Panc1 (cell line): ENCODE measurements around the gene PAFAH1B1. TPM values are rescaled to one million over a fixed set of nuclear protein-coding genes. Genes with fewer than 3 reads are reported as not detected.

Experiments
- ATAC-seq: fragments of 200-7000 bp; cut with Tn5 transposase; 2 replicates; pipeline ENCODE4 v1.9.1; 2020; ENCODE audit warnings: mild to moderate bottlenecking, moderate library complexity
- BruUV-seq: library from RNA; stranded (reverse); fragments of 400-500 nt; replicated peaks from 2 replicates; lab custom pipeline; 2021; lab: Mats Ljungman, UMichigan
- CTCF ChIA-PET: fragments of 300-600 bp; sonication (Branson Sonifier 250); formaldehyde crosslinking; loops from one replicate; lab custom pipeline; 2022; ENCODE audit warnings: antibody characterized with exemption; lab: Charles Lee
- POLR2A ChIA-PET: fragments of 300-600 bp; sonication (Branson Sonifier 250); formaldehyde crosslinking; loops from one replicate; lab custom pipeline; 2022; ENCODE audit warnings: antibody characterized with exemption; lab: Charles Lee
- DNase-seq: peaks from one replicate; pipeline ENCODE4 v3.0.0-alpha.2; 2010; ENCODE audit warnings: low read depth, low spot score
- H3K27ac ChIP-seq: 2 replicates; pipeline ENCODE4 v1.5.1; 2011; ENCODE audit warnings: mild to moderate bottlenecking, low read length, inconsistent platforms
- H3K27me3 ChIP-seq: fragments of 200-500 bp; sonication (Bioruptor generic); 2 replicates; pipeline ENCODE4 v1.6.0; 2014; ENCODE audit warnings: low read length, inconsistent platforms; ENCODE audit not compliant: control insufficient read depth, insufficient read depth
- H3K36me3 ChIP-seq: fragments of 200-500 bp; sonication (Bioruptor generic); 2 replicates; pipeline ENCODE4 v1.5.1; 2014; ENCODE audit warnings: inconsistent platforms, mild to moderate bottlenecking, low read length, moderate library complexity; ENCODE audit not compliant: control insufficient read depth, insufficient read depth
- H3K4me1 ChIP-seq: 2 replicates; pipeline ENCODE4 v1.5.1; 2011; ENCODE audit warnings: inconsistent platforms, mild to moderate bottlenecking, low read length, moderate library complexity; ENCODE audit not compliant: control insufficient read depth, insufficient read depth
- H3K4me3 ChIP-seq, 2 experiments: 2 replicates each; pipeline ENCODE4 v1.5.1; 2011 to 2012; ENCODE audit warnings: low read depth in 2 of 2, low read length in 2 of 2, mild to moderate bottlenecking in 2 of 2, inconsistent platforms in 1 of 2, moderate library complexity in 1 of 2
- H3K9me3 ChIP-seq: fragments of 200-500 bp; sonication (Bioruptor generic); 2 replicates; pipeline ENCODE4 v1.5.1; 2014; ENCODE audit warnings: low read depth, mild to moderate bottlenecking, inconsistent platforms, low read length, moderate library complexity; ENCODE audit not compliant: control insufficient read depth, insufficient read depth
- POLR2AphosphoS5 ChIP-seq: IDR thresholded peaks from 2 replicates; pipeline ENCODE4 v1.6.1; 2012; ENCODE audit warnings: mild to moderate bottlenecking, low read depth, low read length, moderate library complexity
- REST ChIP-seq, 2 experiments: IDR thresholded peaks; 2 replicates each; pipeline ENCODE4 v1.6.1; 2011 to 2012; ENCODE audit warnings: low read depth in 2 of 2, control low read depth in 1 of 2, low read length in 1 of 2, mild to moderate bottlenecking in 1 of 2, moderate library complexity in 1 of 2; ENCODE audit not compliant: insufficient read depth in 1 of 2
- SIN3A ChIP-seq: IDR thresholded peaks from 2 replicates; pipeline ENCODE4 v1.6.1; 2012; ENCODE audit warnings: low read depth, mild to moderate bottlenecking, low read length, moderate library complexity, borderline replicate concordance; ENCODE audit not compliant: insufficient read depth
- TCF7L2 ChIP-seq: IDR thresholded peaks from 2 replicates; pipeline ENCODE4 v1.6.1; 2011; ENCODE audit warnings: mild to moderate bottlenecking, low read depth, low read length, inconsistent platforms
- in situ Hi-C: cut with HindIII; loops from 2 replicates; pipeline ENCODE4 v1.10.0; 2016; ENCODE audit warnings: low sequenced_read_pairs, low pct_unique_long_range_greater_than_20kb
- intact Hi-C: fragments of 100-400 bp; cut with micrococcal nuclease; formaldehyde crosslinking; loops from one replicate; pipeline ENCODE4 v1.10.0; 2022; ENCODE audit not compliant: unreplicated experiment
- total RNA-seq: library from RNA; stranded (reverse); gene quantifications from one replicate; pipeline ENCODE4 v1.2.1, GENCODE V29; 2021; ENCODE audit not compliant: unreplicated experiment
- TF ChIP-seq, protein P1 (sequence below): fragments of 450-650 bp; IDR thresholded peaks from 2 replicates; pipeline ENCODE4 v1.5.1; 2017; ENCODE audit warnings: mild to moderate bottlenecking

PAFAH1B1 gene
- total RNA-seq, 1 experiment from 2014 or later, result 120 TPM

DNA sequence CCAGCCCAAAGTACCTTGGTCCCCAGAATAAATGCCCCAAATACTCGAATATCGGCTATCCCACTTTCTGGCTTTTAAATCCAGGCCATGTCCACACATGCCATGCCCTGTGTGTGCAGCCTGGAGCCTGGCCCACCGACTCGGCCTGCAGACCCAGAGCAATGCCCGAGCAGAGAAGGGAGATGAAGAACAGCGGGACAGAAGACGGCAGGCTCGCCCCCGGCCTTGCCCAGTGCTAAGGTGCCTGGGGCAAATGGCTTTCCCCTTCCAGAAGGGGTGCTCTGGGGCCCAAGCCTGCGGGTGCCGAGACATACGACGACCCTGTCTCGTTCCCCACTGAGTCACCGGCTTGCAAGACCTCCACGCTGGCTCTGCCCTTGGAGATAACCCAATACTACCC is 110.2 kb downstream of the PAFAH1B1 start:
- H3K4me3 ChIP-seq, result no peak overlapping the region
- no TSS peak for BruUV-seq
- no peak for DNase-seq
- in situ Hi-C loops, result no loop called here
- POLR2A ChIA-PET, result no interaction called here
- ATAC-seq, result no peak
- no peaks in the 10 kb centered on the region for H3K9me3 ChIP-seq
- TF ChIP-seq TCF7L2 (no peak), SIN3A (no peak), REST (IDR thresholded peaks at IDR 0.05; ENCODE audit: insufficient read depth in 1 of 2, low read depth in 2 of 2, low read length in 1 of 2) (no peak), POLR2AphosphoS5 (no peak)
- TF ChIP-seq, protein P1, sequence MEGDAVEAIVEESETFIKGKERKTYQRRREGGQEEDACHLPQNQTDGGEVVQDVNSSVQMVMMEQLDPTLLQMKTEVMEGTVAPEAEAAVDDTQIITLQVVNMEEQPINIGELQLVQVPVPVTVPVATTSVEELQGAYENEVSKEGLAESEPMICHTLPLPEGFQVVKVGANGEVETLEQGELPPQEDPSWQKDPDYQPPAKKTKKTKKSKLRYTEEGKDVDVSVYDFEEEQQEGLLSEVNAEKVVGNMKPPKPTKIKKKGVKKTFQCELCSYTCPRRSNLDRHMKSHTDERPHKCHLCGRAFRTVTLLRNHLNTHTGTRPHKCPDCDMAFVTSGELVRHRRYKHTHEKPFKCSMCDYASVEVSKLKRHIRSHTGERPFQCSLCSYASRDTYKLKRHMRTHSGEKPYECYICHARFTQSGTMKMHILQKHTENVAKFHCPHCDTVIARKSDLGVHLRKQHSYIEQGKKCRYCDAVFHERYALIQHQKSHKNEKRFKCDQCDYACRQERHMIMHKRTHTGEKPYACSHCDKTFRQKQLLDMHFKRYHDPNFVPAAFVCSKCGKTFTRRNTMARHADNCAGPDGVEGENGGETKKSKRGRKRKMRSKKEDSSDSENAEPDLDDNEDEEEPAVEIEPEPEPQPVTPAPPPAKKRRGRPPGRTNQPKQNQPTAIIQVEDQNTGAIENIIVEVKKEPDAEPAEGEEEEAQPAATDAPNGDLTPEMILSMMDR, result no peak
- CTCF ChIA-PET, result no interaction called here
- intact Hi-C loops, result no loop called here
- H3K27me3 ChIP-seq, result no peaks in the 10 kb centered on the region
- H3K36me3 ChIP-seq, result 0 out of 2 replicates have a peak, but pooled peaks cover 3% of the 10 kb centered on the region
- H3K27ac ChIP-seq, result no peak overlapping the region
- H3K4me1 ChIP-seq, result peaks cover 10% of the 10 kb centered on the region

GRCh38 chr17:2704031-2704889 is 110.8 kb downstream of the PAFAH1B1 start:
- ChIA-PET POLR2A (no interaction called here), CTCF (no interaction called here)
- in situ Hi-C loops, result no loop called here
- H3K9me3 ChIP-seq, result no peaks in the 10 kb centered on the region
- H3K36me3 ChIP-seq, result 0 out of 2 replicates have a peak, but pooled peaks cover 3% of the 10 kb centered on the region
- no peaks in the 10 kb centered on the region for H3K27me3 ChIP-seq
- intact Hi-C loops, result no loop called here
- no TSS peak for BruUV-seq
- H3K27ac ChIP-seq, result no peak overlapping the region
- no peak overlapping the region for H3K4me3 ChIP-seq
- no peak for TF ChIP-seq REST (IDR thresholded peaks at IDR 0.05; ENCODE audit: insufficient read depth in 1 of 2, low read depth in 2 of 2, low read length in 1 of 2)
- no peak for ATAC-seq
- peaks cover 16% of the 10 kb centered on the region for H3K4me1 ChIP-seq
- DNase-seq, result no peak
